GM19328 (cell line): Measurements from ENCODE around the gene NDUFA9.

Experiments
- ATAC-seq: cut with Tn5 transposase; IDR thresholded peaks from one replicate; pipeline ENCODE4 v1.9.1; 2021; ENCODE audit warnings: mild to moderate bottlenecking, moderate library complexity; ENCODE audit not compliant: unreplicated experiment

NDUFA9 gene

DNA sequence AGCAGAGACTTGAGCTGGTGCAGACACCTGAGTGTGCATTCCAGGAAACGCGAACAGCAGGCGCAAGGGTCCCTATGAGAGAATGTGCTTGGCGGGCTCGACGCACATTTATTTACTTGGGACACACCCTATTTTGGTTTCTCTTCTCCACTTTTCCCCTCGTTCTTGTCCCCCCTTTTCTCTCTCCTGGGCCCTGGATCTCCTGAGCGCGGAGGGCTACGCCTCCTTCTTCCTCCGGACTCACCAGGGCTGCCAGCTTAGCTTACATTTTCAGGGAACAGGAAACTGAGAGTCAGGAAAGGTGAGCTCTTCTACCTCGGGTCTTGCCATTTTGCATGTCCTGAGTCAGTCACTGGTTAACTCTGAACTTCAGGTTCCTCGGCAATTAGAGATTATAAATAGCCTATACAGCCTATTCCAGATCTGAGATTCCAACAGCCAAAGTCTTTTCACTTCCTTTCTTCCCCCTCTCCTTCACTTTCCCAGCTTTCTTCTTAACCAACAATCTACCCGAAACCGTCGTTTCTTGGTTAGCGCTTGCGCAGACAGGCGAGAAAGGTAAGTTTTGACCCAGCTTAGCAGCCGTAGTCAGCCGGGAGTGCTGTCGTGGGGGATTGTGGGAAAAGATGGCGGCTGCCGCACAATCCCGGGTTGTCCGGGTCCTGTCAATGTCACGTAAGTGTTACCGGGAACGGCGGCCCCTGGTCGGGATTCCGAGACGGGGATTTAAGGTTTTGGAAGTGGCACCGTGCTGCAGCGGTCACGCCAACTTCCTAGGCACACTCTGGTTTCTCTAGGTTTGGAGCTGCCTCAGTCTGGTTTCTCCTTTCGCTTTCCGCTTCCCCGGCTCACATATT is at the start of gene NDUFA9, which contains the start of gene AKAP3:
TSS of gene NDUFA9 (plus strand) at position 614 of the 857 bp plus-strand sequence. CDS start at position 627, 13 bp downstream.
TSS of gene AKAP3 (minus strand) at position 551 of the 857 bp plus-strand sequence. CDS start 10,855 bp downstream, outside the sequence.
- ATAC-seq, result peak; percentile 77

DNA sequence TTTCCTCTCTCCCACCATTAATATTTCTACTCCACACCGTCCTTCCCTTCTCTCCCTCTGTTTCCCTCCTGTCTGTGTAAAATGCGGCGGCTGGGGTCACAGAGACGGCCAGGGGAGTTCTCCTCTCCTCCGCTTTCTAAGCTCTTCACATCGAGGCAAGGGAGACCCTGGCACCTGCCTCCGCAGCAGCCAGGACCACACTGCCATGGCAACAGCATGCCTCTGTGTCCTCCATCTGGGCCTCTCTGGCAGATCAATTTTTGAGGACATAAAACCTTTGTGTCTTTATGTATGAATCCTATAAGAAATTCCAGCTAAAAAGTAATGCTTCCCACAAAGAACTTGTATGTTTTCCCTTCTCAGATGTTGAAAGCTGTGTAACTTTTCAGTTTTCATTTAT is 45.5 kb upstream of the NDUFA9 start:
- ATAC-seq, result no peak

DNA sequence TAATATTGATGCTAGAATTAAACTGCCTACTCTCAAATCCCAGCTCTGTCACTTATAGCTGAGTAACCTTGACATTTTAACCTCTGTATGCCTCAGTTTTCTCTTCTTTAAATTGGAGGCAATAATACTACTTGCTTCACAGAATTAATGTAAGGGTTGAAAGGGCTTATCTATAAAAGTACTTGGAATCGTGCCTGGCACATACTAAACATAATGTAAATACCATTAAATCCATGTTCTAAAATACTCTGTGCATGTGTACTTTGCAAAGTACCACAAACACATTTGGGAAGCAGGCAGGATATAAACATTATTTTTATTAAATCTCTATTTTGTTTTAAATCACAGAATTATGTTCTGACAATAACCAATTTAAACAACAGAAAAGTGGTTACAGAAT is 45.0 kb upstream of the NDUFA9 start:
- no peak for ATAC-seq

DNA sequence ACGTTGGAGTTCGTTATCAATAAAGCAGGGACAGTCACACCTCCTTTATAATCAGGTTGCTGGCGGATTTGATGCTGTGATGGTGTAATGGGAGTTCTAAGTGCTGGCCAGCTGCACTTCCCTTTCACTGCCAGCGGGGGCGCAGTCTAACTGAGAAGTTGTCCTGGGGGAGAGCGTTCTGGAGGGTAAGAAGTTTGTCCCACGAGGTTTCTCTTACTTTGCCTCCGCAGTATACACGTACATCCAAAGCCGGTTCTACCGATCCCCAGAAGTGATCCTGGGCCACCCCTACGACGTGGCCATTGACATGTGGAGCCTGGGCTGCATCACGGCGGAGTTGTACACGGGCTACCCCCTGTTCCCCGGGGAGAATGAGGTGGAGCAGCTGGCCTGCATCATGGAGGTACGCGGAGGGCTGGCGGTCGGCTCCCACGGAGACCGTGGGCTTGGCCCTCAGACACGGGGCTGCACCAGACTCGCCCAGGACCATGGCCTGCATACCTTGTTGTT is 44.2 kb upstream of the NDUFA9 start:
- peak; percentile 96 for ATAC-seq

DNA sequence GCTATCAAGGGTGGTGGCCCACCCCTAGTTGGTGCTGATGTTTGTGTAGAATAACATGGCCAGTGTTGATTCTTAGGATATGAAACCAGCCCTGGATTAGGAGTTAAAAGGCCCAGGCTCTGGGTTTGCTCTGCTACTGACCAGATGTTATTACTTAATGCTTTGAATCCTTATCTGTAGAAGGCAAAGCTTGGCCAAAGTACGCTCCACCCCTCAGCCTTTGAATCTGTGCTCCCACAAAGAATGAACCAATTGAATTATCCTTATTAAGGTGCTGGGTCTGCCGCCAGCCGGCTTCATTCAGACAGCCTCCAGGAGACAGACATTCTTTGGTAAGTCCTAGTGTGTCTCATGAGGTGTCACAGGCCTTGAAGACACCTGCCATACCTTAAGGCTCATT is 41.9 kb upstream of the NDUFA9 start:
- ATAC-seq, result no peak

DNA sequence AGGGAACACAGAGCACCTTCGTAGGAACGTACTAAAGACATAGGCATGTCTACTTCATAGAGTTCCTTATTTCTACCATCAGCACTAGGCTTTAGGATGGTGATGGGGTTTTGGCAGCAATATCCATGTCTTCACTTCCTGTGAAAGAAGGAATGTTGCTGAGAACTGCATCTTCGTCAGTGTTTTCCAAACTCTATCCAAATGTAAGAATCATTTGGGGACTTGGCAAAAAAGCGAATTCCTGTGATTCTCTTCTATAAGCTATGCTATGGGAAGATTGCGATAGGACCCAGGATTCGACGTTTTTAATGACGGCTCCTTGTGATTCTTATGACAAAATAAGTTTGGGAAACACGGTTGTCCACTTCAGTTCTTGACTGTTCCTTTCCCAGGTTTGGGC is 39.8 kb upstream of the NDUFA9 start:
- ATAC-seq, result no peak

DNA sequence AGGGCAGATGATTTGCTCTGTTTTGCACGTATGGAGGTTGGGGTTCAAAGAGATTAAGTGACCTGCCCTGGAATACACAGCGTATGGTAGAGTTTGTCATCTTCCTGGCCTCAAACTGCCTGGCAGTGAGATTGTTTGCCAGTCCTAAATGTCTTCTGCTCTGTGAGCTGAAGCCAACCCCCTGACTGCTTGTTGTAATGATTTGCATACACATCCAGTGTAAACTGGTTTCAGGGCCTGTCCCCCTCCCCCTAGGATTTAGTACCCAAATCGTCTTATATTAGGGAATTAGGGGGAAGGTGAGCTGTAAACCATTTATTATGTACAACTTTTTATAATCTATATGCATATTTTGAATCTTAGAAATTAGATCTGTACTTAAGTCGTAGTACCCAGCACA is 38.4 kb upstream of the NDUFA9 start:
- ATAC-seq, result no peak

DNA sequence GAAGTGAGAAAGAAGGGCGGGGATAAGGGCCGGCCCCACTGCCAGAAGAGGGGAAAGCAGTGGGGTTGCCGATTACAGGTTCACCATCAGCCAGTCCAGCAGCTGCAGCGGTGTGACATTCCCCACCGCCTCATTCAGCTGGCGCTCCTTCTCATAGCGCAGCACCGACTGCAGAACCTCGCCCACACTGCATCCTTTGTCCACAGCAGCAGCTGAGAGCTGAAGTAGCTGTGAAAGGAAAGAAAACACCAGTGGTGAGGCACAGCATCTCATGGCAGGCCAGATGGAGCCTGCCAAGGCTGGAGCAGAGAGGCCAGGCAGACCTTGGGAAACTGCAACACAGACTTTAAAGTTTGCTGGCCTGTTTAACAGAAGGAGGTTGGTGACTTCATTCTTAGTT is 33.2 kb upstream of the NDUFA9 start:
- ATAC-seq, result no peak

DNA sequence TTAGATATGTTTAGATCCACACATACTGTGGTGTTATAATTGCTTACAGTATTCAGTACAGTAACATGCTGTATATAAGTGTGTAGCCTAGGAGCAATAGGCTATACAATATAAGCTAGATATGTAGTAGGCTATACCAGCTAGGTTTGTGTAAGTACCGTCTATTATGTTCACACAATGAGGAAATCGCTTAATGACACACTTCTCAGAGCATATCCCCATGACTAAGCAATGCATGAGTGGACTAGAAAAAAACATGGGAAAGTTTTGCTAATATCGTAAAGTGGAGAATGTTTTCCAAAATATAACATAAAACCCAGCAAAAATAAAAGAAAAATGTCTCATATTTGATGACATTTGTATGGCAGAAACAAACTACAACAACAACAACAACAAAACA is 27.4 kb upstream of the NDUFA9 start:
- ATAC-seq, result no peak

DNA sequence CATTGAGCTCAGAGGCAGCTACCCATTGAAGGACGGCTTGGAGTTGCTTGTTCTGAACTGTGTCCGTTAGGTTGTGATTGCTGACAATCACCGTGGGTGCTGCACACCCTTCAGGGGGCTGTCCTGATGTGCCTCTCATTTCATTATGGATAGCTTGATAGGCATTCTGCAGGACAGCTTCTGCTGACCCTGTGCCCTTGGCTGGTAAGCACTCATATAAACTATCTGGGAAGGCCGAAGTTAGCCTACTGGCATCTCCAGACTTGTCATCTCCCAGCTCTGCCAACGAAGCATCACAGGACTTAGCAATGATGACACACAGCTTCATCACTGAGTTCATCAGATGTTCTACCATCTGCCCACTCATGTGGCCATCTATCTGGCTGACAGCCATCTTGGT is 22.4 kb upstream of the NDUFA9 start:
- no peak for ATAC-seq

DNA sequence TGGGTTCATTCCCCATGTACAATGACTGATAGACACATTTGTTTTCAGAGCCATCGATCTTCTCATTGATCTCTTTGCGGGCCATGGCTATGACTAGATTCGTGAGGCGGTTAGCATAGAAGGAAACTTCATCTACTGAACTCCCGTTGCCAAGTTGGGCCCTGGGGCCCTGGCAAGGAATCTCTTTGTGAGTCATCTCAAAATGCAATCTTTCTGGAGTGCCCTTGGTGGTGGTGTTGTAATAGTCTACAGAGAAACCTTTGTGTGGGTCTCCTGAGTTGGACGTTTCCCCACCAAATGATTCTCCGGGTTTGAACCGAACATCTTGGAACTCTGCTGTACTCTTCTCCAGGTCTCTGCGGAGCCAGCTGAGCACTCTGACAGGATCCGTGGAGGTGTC is 20.5 kb upstream of the NDUFA9 start:
- no peak for ATAC-seq

DNA sequence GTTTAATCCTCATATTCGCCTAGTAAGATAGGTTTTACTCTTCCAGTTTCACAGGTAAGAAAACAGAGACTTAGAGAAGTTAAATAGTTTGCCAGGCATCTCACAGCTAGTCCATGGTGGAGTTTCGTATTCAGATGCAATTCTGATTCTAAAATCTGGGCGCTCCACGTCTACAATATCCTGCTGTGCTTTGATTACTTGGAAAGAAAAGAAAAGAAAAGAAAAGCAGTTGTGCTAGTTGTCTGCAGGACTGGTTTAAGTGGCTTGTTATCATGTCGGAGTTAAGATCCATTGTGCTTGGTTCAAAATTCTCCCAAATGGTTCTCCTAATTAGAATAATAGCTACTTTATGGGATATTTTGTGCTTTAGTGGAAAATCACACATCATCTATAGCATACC is 18.7 kb upstream of the NDUFA9 start:
- no peak for ATAC-seq

DNA sequence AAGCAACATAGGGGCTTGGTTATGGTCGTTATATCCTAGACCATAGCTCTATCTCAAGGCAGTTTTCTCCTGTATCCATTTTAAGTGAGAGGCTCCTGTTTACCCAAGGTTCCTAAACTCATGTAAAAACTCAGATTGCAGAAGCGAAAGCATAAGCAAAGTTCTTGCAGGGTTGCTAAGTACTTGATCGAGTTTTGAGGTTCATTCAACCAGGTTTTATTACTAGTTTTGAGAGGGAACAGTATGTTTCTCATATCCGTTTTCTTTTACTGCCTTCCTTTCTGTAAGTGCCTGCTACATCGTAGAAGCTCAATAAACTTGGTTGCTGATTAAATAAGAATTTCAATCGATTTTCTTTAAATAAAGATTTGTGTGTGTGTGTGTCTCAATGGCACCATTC is 5.2 kb upstream of the NDUFA9 start:
- ATAC-seq, result no peak

DNA sequence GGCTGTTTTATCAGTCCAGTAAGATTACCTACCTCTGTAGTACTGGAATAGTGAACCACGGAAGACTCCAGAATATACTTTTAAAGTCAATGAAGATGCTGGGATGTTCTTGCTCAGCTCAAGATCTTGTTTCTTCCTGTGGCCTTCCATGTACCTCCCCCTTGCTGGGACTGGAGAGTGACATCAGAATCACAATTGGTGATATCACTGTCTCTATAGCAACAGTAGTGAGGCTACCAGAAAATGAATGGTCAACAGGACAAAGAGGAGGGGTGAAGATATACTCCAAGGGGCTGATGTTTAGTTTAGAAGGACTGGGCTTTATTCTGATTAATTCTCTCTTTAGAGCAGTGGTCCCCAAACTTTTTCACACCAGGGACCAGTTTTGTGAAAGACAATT is 3.9 kb upstream of the NDUFA9 start:
- no peak for ATAC-seq

DNA sequence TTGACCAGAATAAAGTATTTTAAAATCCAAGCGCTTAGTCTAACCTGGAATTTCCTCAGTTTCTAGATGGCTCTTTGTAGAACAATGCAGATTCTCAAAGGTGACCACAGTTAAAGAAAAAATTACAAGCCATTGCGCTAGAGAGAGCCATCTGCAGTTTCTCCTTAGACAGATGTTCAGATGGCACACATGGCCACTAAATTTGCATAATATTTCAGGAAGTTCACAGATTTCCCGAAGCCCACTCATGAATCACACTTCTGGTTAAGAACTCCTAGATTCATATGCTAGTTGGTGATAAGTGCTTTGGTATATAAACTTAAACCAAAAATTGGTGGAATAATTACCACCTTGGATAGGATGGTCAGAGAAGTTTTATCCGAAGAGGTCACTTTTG is 812 bp upstream of the NDUFA9 start:
- ATAC-seq, result no peak

DNA sequence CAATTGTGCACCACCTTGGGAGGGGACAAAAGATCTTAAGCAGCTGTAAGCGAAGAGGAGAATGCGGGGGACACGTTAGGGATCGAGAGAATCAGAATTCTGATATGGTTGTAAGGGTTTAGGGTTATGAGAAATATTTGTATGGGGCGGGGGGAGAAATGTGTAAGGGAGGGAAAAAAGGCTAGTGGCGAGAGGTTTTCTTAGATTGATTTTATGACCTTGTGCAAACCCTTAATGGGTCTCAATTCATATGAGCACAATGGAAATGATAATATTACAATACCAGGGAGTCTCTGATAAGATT is 396 bp downstream of the NDUFA9 start:
- ATAC-seq, result no peak

DNA sequence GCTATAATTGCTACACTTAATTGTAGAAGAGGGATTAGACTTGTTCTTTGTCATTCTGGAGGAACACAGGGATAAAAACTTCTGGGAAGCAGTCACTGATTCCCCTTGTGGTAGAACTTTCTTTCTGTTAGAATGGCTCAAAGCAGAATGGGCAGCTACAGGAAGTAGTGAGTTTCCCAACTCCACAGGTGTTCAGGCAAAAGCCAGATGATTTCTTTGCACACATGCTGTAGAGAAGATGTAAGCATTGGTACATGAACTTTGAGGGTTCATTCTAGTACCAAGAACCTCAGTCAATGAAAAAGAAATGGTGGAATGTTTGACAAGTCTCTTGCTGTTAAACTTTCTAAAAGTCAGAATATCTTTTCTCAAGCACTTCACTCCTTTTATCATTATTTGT is 4.3 kb downstream of the NDUFA9 start:
- ATAC-seq, result no peak

DNA sequence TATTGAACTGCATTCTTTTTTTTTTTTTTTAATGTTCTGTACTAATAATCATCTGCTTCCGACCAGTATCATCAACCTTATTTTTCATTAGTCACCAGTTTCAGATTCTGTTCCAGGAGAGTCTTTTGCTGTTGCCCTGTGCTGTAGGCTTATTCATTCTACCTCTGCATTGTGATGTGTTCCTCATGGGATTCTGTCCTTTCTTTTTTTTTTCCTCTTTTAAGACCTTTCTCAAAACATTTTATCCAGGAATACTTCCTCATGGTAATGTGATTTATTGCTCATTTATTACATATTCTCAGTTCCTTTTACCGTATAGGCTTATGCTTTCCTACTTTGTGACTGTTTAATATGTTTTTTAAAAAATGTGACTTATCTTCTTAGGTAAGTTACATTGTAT is 4.8 kb downstream of the NDUFA9 start:
- no peak for ATAC-seq

DNA sequence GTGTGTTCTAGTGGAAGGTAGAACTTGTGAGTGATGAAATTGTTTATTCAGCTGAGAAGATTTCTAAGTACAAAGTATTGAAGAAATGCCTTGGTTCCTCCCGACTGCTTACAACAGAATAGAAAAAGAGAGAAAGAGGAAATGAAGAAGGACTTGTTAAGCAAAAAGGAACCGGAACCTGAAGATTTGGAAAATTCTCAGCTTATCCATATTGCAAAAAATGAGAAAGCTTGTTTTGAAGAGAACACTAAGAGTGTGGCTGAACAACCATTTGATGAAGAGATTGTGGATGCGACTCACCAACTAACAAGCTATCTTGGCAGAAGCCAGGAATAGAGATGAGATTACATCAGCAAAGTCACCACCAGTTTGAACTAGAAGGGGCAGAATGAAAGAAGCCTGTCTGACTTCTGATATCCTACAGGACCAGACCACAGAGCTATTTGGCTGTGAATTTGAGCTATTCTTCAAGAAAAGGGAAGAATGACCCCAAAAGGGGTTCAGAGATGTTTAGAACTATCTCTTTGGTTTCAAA is 15.1 kb downstream of the NDUFA9 start:
- no peak for ATAC-seq

DNA sequence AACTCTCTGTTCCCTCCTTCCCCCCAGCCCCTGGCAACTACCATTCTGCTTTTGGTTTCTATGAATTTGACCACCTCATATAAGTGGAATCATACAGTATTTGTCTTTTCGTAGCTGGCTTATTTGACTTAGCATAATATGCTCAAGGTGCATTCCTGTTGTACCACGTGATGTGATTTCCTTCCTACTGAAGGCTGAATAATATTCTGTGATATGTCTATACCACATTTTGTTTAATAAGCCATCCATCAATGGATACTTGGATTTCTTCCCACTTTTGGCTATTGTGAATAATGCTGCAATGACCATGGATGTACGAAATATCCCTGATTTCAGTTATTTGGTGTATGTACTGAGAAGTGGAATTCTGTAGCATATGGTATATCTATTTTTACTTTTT is 16.3 kb downstream of the NDUFA9 start:
- no peak for ATAC-seq

DNA sequence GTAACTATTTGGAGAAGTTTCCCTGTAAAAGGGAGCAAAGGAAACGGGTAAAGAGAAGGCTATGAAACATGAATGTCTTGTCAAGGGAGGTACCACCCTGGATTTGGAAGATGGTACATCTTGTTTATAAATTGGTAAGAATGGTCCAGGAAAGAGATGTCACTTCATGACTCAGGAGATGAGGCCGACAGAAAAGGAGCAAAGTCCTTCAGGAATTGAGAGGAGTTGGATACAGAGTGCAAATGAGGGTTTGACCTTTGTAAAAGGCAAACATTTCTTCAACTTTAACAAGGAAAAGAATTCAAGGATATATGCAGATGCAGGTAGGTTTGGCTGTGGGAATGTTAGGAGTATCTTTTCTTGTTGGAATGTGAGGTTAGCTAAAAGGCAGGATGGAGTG is 30.8 kb downstream of the NDUFA9 start:
- ATAC-seq, result no peak

DNA sequence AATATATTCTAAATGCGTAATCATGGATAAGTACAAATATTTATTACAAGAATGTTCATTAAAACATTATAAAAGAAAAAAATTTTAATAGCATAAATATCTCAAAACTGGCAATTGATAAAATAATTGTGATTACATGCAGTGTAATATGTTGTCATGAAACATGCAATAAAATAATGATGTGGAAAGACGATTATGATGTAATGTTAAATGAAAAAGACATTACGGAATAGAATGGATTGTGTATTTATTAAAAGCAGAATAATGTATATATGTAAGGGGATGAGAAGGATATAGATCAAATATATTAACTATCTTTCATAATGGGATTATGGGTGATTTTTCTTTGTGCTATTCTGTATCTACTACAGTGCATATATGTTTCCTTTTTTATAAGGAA is 32.8 kb downstream of the NDUFA9 start:
- no peak for ATAC-seq

DNA sequence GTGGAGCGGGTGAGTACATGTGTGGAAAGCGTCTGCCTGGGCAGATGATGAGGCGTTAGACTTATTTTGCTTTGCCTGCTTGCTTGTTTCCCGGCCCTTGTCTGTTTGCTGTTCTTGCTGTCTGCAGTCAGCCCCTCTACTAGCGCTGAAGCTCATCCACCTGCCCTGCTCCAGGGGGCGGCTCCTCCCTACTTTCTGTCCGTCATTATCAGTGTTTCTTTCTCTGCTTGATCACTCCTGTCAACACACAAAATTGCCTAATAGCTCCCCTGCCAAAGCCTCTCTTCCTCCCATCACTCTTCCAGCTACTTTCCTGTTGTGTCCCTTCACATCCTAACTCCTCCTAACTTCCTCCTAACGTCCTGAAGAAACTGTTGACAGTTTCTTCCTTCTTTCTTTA is 36.4 kb downstream of the NDUFA9 start:
- ATAC-seq, result no peak
